ENCODE results near the gene SCUBE2. TPM values are rescaled to one million over a fixed set of nuclear protein-coding genes. Genes with fewer than 3 reads are reported as not detected.
A peak's percentile ranks its signal among the peaks of the same experiment; 100 is the strongest.

Gene SCUBE2
- total and polyA plus RNA-seq, 8 donors = 3.8 to 33.8 (median 16.5) TPM

DNA sequence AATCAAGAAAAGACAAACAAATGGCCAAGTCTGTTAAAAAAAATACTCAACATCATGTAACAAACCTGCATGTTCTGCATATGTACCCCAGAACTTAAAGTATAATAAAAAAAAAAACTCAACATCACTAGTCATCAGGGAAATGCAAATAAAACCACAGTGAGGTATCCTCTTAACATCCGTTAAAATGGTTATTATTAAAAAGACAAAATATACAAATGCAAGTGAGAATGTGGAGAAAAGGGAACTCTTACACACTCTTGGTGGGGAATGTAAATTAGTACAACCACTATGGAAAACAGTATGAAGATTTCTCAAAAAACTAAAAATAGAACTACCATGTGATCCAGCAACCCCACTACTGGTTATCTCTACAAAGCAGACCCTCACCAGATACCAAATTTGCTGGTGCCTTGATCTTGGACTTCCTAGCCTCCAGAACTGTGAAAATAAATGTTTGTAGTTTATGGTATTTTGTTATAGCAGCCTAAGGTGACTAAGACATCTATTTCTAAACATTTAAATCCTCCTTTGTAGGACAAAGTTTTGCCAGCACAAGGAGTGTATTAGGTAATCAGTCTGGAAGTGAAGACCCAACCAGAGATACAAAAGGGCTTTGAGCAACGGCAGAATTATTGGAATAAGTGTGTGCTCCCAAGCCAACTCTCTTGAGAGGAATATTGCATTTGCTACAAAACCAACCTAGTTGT, 32.4 kb upstream of the SCUBE2 start:
- no peaks in the 10 kb centered on the region for H3K36me3 ChIP-seq
- WGBS, 2 donors = 87 to 91% methylated on average over 2 of the region's 2 CpGs
- no peak for ATAC-seq
- H3K27me3 ChIP-seq = no peaks in the 10 kb centered on the region
- H3K9me3 ChIP-seq = no peaks in the 10 kb centered on the region
- intact Hi-C loops (cut with DNase I) = no loop called here
- no peak for FAIRE-seq
- no peak overlapping the region for H3K27ac ChIP-seq
- no peak for TF ChIP-seq CTCF (IDR thresholded peaks at IDR 0.05)
- no peaks in the 10 kb centered on the region for H3K4me1 ChIP-seq
- no peak overlapping the region for H3K4me3 ChIP-seq
- no peak for DNase-seq

- 90 to 97% methylated on average over 2 of the region's 2 CpGs for WGBS, 2 donors
- Histone ChIP-seq H3K9me3 (no peaks in the 10 kb centered on the region), H3K4me3 (no peak overlapping the region), H3K4me1 (no peaks in the 10 kb centered on the region), H3K27me3 (no peaks in the 10 kb centered on the region), H3K27ac (no peak overlapping the region), H3K36me3 (no peaks in the 10 kb centered on the region)
- no peak for FAIRE-seq
- intact Hi-C loops (cut with DNase I) = no loop called here
- TF ChIP-seq CTCF (IDR thresholded peaks at IDR 0.05) = no peak
- no peak for ATAC-seq
- no peak for DNase-seq
These were observed 30.0 kb upstream of the SCUBE2 start for GRCh38 chr11:9121469-9121796.

DNA sequence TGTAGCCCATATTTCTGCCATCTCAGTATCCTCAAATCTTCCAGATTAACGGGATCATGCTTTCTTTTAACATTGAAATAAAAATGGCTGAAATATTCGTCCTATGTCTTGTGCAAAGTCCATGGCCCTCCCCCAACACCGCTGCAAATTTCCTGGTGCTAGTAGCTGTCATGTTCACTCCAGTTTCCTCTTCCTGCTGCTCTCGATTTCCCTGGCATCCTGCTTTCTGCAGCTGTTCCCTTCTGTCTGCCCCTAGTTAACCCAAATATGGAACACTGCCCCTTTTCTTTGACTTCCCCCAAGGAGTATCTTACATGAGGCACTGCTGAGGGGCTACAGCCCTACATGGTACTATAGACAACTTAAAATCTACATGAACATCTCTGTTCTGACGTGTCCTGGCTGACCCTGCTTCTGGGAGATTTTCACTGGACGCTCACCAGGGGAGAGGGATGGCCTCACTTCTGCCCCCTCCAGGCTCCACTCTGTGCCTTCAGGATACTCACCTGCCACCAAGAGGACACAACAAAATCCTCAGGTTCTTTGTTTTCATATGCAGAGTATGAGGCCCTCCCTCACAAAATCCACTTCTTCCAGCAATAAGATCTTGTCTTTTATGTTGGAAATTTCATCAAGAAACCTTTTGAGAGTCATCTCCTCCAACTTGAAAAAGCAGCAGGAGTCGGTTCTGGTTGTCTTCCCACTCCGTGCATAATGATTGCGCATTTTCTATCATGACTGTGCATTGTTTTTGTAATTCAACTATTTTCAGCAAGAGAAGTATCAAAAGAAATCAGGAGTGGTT, 29.5 kb upstream of the SCUBE2 start:
- ATAC-seq (peak in 2 of 4 donors; percentile 37 to 42), FAIRE-seq (no peak), DNase-seq (no peak)
- Histone ChIP-seq H3K9me3 (no peaks in the 10 kb centered on the region), H3K4me3 (no peak overlapping the region), H3K4me1 (no peaks in the 10 kb centered on the region), H3K27ac (no peak overlapping the region), H3K36me3 (no peaks in the 10 kb centered on the region), H3K27me3 (no peaks in the 10 kb centered on the region)
- TF ChIP-seq CTCF (IDR thresholded peaks at IDR 0.05) = no peak
- WGBS, 2 donors = 69 to 70% methylated on average over 9 of the region's 9 CpGs
- intact Hi-C loops (cut with DNase I) = no loop called here

DNA sequence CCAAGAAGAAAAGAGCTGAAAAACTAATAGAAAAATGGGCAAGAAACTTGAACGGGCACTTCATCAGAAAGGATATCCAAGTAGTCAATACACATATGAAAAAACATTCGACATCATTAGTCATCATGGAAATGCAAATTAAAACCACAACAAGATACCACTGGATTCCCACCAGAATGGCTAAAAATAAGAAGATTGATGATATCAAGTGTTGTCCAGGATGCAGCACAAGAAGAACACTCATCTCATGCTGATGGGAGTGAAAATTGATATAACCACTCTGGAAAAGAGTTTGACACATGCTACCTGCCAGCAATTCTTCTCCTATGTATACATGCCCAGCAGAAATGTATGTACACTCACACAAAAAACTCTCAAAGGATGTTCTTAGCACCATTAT, 26.9 kb upstream of the SCUBE2 start:
- no peak overlapping the region for H3K27ac ChIP-seq
- H3K4me1 ChIP-seq = no peaks in the 10 kb centered on the region
- no peak for TF ChIP-seq CTCF (IDR thresholded peaks at IDR 0.05)
- ATAC-seq = no peak
- WGBS, 2 donors = 96% methylated on average over 2 of the region's 2 CpGs
- no peaks in the 10 kb centered on the region for H3K27me3 ChIP-seq
- no peak for DNase-seq
- intact Hi-C loops (cut with DNase I) = no loop called here
- no peaks in the 10 kb centered on the region for H3K36me3 ChIP-seq
- H3K9me3 ChIP-seq = no peaks in the 10 kb centered on the region
- FAIRE-seq = no peak
- H3K4me3 ChIP-seq = no peak overlapping the region

- H3K27ac ChIP-seq = no peak overlapping the region
- H3K4me1 ChIP-seq = peaks cover 0 to 6% (median 0%) of the 10 kb centered on the region in 3 donors
- no peak for DNase-seq
- no peak for FAIRE-seq
- no peak for TF ChIP-seq CTCF (IDR thresholded peaks at IDR 0.05)
- no peaks in the 10 kb centered on the region for H3K27me3 ChIP-seq
- WGBS, 2 donors = 81 to 91% methylated on average over 2 of the region's 2 CpGs
- no peaks in the 10 kb centered on the region for H3K36me3 ChIP-seq
- intact Hi-C loops (cut with DNase I) = no loop called here
- no peak overlapping the region for H3K4me3 ChIP-seq
- no peak for ATAC-seq
- no peaks in the 10 kb centered on the region for H3K9me3 ChIP-seq
These were observed 20.7 kb upstream of the SCUBE2 start for GRCh38 chr11:9112075-9112474.

Data from pancreas (tissue), 10 donors.